HEK293T (cell line): ENCODE data around the gene NLRX1.

Experiments
- BHLHE40 ChIP-seq: fragments of 450-650 bp; IDR thresholded peaks from 2 replicates; pipeline ENCODE4 v1.6.1; 2016; ENCODE audit warnings: mild to moderate bottlenecking, moderate library complexity, borderline replicate concordance
- ELF4 ChIP-seq: fragments of 450-650 bp; IDR thresholded peaks from 2 replicates; pipeline ENCODE4 v1.6.1; 2017; ENCODE audit warnings: antibody characterized with exemption
- FOXA1 ChIP-seq: fragments of 450-650 bp; IDR thresholded peaks from 2 replicates; pipeline ENCODE4 v1.6.1; 2016; ENCODE audit warnings: mild to moderate bottlenecking
- FOXM1 ChIP-seq: fragments of 450-650 bp; IDR thresholded peaks from 2 replicates; pipeline ENCODE4 v1.6.1; 2017; ENCODE audit warnings: mild to moderate bottlenecking, borderline replicate concordance
- HDGF ChIP-seq: fragments of 450-650 bp; IDR thresholded peaks from 2 replicates; pipeline ENCODE4 v1.6.1; 2017; ENCODE audit warnings: antibody characterized with exemption, borderline replicate concordance
- SUZ12 ChIP-seq: fragments of 450-650 bp; IDR thresholded peaks from 2 replicates; pipeline ENCODE4 v1.6.1; 2016; ENCODE audit warnings: mild to moderate bottlenecking
- TARDBP ChIP-seq: fragments of 450-650 bp; IDR thresholded peaks from 2 replicates; pipeline ENCODE4 v1.6.1; 2016

DNA sequence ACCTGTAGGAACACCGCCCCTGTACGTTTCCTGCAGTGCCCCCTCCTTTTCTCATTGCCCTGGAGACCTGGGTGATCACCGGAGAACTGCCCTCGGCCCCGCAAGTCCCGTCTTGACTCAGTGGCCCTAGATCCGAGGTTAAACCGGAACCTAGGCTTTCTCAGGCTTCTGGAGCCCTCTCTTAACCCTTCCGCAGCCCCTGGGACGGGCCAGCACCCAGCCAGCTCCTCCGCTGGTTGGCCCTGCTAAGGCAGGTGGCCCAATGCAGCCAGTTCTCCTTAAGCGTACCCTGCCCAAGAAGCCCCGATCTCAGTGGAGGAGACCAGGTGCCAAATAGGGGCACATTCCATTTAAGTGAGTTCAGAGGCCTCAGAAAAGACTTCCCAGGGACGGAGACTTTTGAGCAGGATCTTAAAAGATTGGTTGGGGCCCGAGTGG is 776 bp downstream of the NLRX1 start:
- TF ChIP-seq SUZ12 (no peak), ELF4 (no peak), HDGF (no peak), BHLHE40 (no peak), TARDBP (no peak), FOXM1 (no peak), FOXA1 (no peak)
